CD14-positive monocyte (primary cell): Measurements from ENCODE around the gene GUCY2D. TPM values are rescaled to one million over a fixed set of nuclear protein-coding genes. Genes with fewer than 3 reads are reported as not detected.

Experiments used
- DNase-seq, 3 donors: peaks; one replicate each; pipeline ENCODE4 v3.0.0-alpha.2; 2011 to 2022
- H2AFZ ChIP-seq: 2 replicates; pipeline ENCODE4 v1.6.0; 2012; ENCODE audit warnings: mild to moderate bottlenecking, low read depth, low read length, inconsistent platforms; ENCODE audit not compliant: insufficient read depth, poor library complexity, severe bottlenecking
- H3K27ac ChIP-seq, 2 donors: 1 replicate in 1 of 2; 2 replicates in 1 of 2; pipeline ENCODE4 v1.5.1; 2012 to 2013; ENCODE audit warnings: low read length in 2 of 2, control low read depth in 1 of 2, inconsistent platforms in 1 of 2, low read depth in 1 of 2, mild to moderate bottlenecking in 1 of 2
- H3K27me3 ChIP-seq, 2 donors: one replicate each; pipeline versions ENCODE4 v1.6.0 to v1.6.1; 2011 to 2013; ENCODE audit warnings: low read length in 2 of 2; ENCODE audit not compliant: control insufficient read depth in 2 of 2, insufficient read depth in 2 of 2
- H3K36me3 ChIP-seq, 2 donors: replicated peaks in 1 of 2; 1 replicate in 1 of 2; 2 replicates in 1 of 2; pipeline versions ENCODE4 v1.5.1 to v1.6.1; 2012 to 2013; ENCODE audit warnings: low read length in 2 of 2, control low read depth in 1 of 2, inconsistent platforms in 1 of 2, mild to moderate bottlenecking in 1 of 2; ENCODE audit not compliant: insufficient read depth in 2 of 2, control insufficient read depth in 1 of 2
- H3K4me1 ChIP-seq, 2 donors: 1 replicate in 1 of 2; 2 replicates in 1 of 2; pipeline versions ENCODE4 v1.5.1 to v1.6.1; 2012 to 2013; ENCODE audit warnings: low read length in 2 of 2, control low read depth in 1 of 2, inconsistent platforms in 1 of 2, mild to moderate bottlenecking in 1 of 2, moderate library complexity in 1 of 2; ENCODE audit not compliant: insufficient read depth in 2 of 2, control insufficient read depth in 1 of 2
- H3K4me2 ChIP-seq: replicated peaks from 2 replicates; pipeline ENCODE3; 2012; ENCODE audit warnings: low read length, moderate library complexity, mild to moderate bottlenecking; ENCODE audit not compliant: poor library complexity, severe bottlenecking; ENCODE audit errors: extremely low read depth
- H3K4me3 ChIP-seq, 3 experiments: fragments of 200-600 bp in 1 of 3; sonication (generic) in 1 of 3; replicated peaks in 1 of 3; 1 replicate in 2 of 3; 2 replicates in 1 of 3; pipeline ENCODE4 v1.5.1; 2011 to 2013; ENCODE audit warnings: low read length in 3 of 3, mild to moderate bottlenecking in 3 of 3, control low read depth in 2 of 3, low read depth in 2 of 3, inconsistent platforms in 1 of 3, moderate library complexity in 1 of 3
- H3K79me2 ChIP-seq: 2 replicates; pipeline ENCODE4 v1.6.0; 2012; ENCODE audit warnings: mild to moderate bottlenecking, control low read depth, inconsistent platforms, low read length, moderate library complexity; ENCODE audit not compliant: insufficient read depth
- H3K9ac ChIP-seq: 2 replicates; pipeline ENCODE4 v1.6.0; 2017; ENCODE audit warnings: low read length, mild to moderate bottlenecking; ENCODE audit not compliant: insufficient read depth, poor library complexity, severe bottlenecking
- H3K9me3 ChIP-seq, 2 donors: replicated peaks in 1 of 2; 1 replicate in 1 of 2; 2 replicates in 1 of 2; pipeline versions ENCODE4 v1.5.1 to v1.6.1; 2012 to 2013; ENCODE audit warnings: low read length in 2 of 2, control low read depth in 1 of 2; ENCODE audit not compliant: control insufficient read depth in 1 of 2, insufficient read depth in 1 of 2
- H4K20me1 ChIP-seq: 2 replicates; pipeline ENCODE4 v1.6.0; 2012; ENCODE audit warnings: mild to moderate bottlenecking, low read length, control low read depth, moderate library complexity; ENCODE audit not compliant: insufficient read depth
- H3K27ac Mint-ChIP-seq, 7 donors: one replicate each; pipeline ENCODE4 v1.8.0; 2020; ENCODE audit warnings: mild to moderate bottlenecking in 7 of 7, mixed read lengths in 7 of 7, moderate library complexity in 6 of 7, inconsistent platforms in 2 of 7
- H3K27me3 Mint-ChIP-seq, 3 donors: one replicate each; pipeline ENCODE4 v1.8.0; 2021 to 2022; ENCODE audit warnings: low read depth in 3 of 3, mild to moderate bottlenecking in 3 of 3, mixed read lengths in 3 of 3, moderate library complexity in 3 of 3, inconsistent platforms in 1 of 3
- H3K36me3 Mint-ChIP-seq, 2 donors: one replicate each; pipeline ENCODE4 v1.8.0; 2020; ENCODE audit warnings: mixed read lengths in 2 of 2, inconsistent platforms in 1 of 2, mild to moderate bottlenecking in 1 of 2
- H3K4me1 Mint-ChIP-seq: one replicate; pipeline ENCODE4 v1.8.0; 2020; ENCODE audit warnings: mild to moderate bottlenecking, mixed read lengths
- H3K4me3 Mint-ChIP-seq, 2 donors: one replicate each; pipeline ENCODE4 v1.8.0; 2020; ENCODE audit warnings: mild to moderate bottlenecking in 2 of 2, mixed read lengths in 2 of 2, moderate library complexity in 1 of 2
- H3K9me3 Mint-ChIP-seq, 7 donors: one replicate each; pipeline ENCODE4 v1.8.0; 2020 to 2022; ENCODE audit warnings: mixed read lengths in 7 of 7, mild to moderate bottlenecking in 6 of 7, moderate library complexity in 6 of 7, inconsistent platforms in 2 of 7
- WGBS: methylation state at CpG from one replicate; pipeline ENCODE4 v1.1.5; 2013; ENCODE audit warnings: missing lambda C conversion rate; ENCODE audit not compliant: insufficient coverage; 5-methylcytosine and 5-hydroxymethylcytosine counted together
- intact Hi-C, 2 donors: fragments of 100-400 bp; cut with micrococcal nuclease; formaldehyde crosslinking; loops; one replicate each; pipeline versions ENCODE4 v1.15.0 to v1.15.1; 2023
- polyA plus RNA-seq, 3 donors: library from polyadenylated mRNA; depleted of rRNA in 1 of 3; unstranded in 2 of 3; stranded (reverse) in 1 of 3; fragments of 300-500 nt in 2 of 3; fragments of >200 nt in 1 of 3; fragmentation: Illumina TruSeq in 2 of 3; gene quantifications; 1 replicate in 2 of 3; 2 replicates in 1 of 3; pipeline ENCODE4 v1.2.3, GENCODE V29; 2012 to 2021
- TF ChIP-seq, protein P1 (sequence below): fragments of 200-600 bp; IDR thresholded peaks from one replicate; pipeline ENCODE4 v1.8.0; 2022; ENCODE audit warnings: antibody characterized with exemption, mild to moderate bottlenecking

The GUCY2D gene
- polyA plus RNA-seq, 3 donors, result 0.04 to 0.46 TPM; not detected in 1

DNA sequence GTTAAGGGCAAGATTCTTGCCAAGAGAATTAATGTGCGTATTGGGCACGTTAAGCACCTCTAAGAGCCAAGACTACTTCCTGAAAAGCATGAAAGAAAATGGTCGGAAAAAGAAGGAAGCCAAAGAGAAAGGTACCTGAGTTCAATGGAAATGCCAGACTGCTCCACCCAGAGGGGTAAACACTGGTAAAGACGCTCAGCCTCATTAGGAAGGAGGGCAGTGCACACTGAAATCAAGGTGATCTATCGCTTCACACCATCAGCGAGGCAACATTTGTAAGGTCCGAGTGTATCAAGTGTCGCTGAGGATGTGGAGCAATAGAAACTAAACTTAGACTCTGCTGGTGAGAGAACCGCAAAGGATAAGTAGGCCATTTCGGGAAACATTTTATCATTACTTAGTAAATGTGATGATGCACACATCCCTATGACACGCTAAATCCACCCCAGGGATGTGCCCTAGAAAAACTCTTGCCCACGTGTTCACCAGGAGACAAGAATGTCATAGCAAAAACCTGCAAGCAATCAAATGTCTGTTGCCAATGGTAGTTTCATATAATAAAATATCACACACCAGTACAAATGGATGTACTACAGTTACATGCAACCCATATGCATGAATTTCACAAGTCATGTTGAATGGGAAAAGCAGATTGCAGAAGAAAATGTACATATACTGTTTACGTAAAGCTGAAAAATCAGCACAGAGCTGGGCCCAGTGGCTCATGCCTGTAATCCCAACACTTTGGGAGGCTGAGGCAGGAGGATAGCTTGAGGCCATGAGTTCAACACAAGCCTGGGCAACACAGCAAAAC lies 46.8 kb upstream of the GUCY2D start:
- no peak overlapping the region for H2AFZ ChIP-seq
- TF ChIP-seq, protein P1, sequence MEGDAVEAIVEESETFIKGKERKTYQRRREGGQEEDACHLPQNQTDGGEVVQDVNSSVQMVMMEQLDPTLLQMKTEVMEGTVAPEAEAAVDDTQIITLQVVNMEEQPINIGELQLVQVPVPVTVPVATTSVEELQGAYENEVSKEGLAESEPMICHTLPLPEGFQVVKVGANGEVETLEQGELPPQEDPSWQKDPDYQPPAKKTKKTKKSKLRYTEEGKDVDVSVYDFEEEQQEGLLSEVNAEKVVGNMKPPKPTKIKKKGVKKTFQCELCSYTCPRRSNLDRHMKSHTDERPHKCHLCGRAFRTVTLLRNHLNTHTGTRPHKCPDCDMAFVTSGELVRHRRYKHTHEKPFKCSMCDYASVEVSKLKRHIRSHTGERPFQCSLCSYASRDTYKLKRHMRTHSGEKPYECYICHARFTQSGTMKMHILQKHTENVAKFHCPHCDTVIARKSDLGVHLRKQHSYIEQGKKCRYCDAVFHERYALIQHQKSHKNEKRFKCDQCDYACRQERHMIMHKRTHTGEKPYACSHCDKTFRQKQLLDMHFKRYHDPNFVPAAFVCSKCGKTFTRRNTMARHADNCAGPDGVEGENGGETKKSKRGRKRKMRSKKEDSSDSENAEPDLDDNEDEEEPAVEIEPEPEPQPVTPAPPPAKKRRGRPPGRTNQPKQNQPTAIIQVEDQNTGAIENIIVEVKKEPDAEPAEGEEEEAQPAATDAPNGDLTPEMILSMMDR, result no peak
- no peaks in the 10 kb centered on the region for H3K36me3 ChIP-seq
- no peak overlapping the region for H3K27ac ChIP-seq
- Mint-ChIP-seq H3K27ac (no peak overlapping the region), H3K27me3 (no peaks in the 10 kb centered on the region), H3K9me3 (peaks cover 0 to 1% (median 0%) of the 10 kb centered on the region in 7 donors), H3K4me1 (peaks cover 31% of the 10 kb centered on the region), H3K36me3 (peaks cover 0 to 2% of the 10 kb centered on the region in 2 donors), H3K4me3 (peak overlapping the region in 1 of 2 donors; percentile 38)
- H3K79me2 ChIP-seq, result no peaks in the 10 kb centered on the region
- WGBS, result 63% methylated on average over 8 of the region's 13 CpGs
- peaks cover 6 to 18% of the 10 kb centered on the region in 2 donors for H3K4me1 ChIP-seq
- intact Hi-C loops, result no loop called here
- no peak for DNase-seq
- no peaks in the 10 kb centered on the region for H3K27me3 ChIP-seq
- no peak overlapping the region for H3K4me3 ChIP-seq
- H3K9ac ChIP-seq, result no peak overlapping the region
- no peaks in the 10 kb centered on the region for H3K9me3 ChIP-seq
- no peak overlapping the region for H3K4me2 ChIP-seq
- no peaks in the 10 kb centered on the region for H4K20me1 ChIP-seq

DNA sequence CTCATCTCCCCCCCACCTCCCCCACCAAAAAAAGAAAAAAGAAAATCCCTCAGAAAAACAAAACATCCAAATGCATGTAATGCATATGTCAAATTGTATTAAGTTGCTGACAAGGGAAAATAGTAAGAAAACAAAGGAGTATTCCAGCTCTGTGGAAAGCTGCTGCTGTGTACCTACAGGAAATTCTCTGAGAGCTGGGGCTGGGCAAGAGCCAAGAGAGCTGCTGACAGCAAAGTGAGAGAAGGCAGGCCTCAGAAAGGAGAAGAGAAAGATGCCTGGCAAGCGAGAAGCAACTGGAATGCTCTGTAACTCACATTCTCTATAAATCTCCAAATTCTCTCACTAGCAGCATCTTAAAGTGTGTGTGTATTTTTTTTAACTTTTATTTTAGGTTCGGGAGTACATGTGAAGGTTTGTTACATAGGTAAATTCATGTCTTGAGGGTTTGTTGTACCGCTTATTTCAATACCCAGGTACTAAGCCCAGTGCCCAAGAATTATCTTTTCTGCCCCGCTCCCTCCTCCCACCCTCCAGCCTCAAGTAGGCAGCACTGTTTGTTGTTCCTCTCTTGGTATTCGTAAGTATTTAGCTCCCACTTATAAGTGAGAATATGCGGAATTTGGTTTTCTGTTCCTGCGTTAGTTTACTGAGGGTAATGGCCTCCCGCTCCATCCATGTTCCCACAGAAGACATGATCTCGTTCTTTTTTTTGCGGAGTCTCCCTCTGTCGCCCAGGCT lies 46.0 kb upstream of the GUCY2D start:
- Histone ChIP-seq H3K79me2 (no peaks in the 10 kb centered on the region), H3K4me2 (no peak overlapping the region), H3K36me3 (no peaks in the 10 kb centered on the region), H3K9me3 (no peaks in the 10 kb centered on the region), H3K4me3 (no peak overlapping the region), H3K27ac (no peak overlapping the region), H2AFZ (no peak overlapping the region), H4K20me1 (no peaks in the 10 kb centered on the region), H3K9ac (no peak overlapping the region), H3K27me3 (no peaks in the 10 kb centered on the region), H3K4me1 (peaks cover 6 to 18% of the 10 kb centered on the region in 2 donors)
- Mint-ChIP-seq H3K27me3 (no peaks in the 10 kb centered on the region), H3K27ac (peak overlapping the region in 2 of 7 donors; percentile 5 to 30), H3K4me1 (peaks cover 28% of the 10 kb centered on the region), H3K4me3 (no peak overlapping the region), H3K36me3 (peaks cover 0 to 2% of the 10 kb centered on the region in 2 donors), H3K9me3 (peaks cover 0 to under 1% (median 0%) of the 10 kb centered on the region in 7 donors)
- DNase-seq, result peak in 1 of 3 donors; percentile 12
- intact Hi-C loops, result no loop called here
- 100% methylated on average over 1 of the region's 11 CpGs for WGBS
- TF ChIP-seq, protein P1, result no peak
